ENCODE measurements around the gene ANO4. TPM values are rescaled to one million over a fixed set of nuclear protein-coding genes. Genes with fewer than 3 reads are reported as not detected.

ANO4 gene
- polyA plus RNA-seq, 1 donor = 3.4 TPM

DNA sequence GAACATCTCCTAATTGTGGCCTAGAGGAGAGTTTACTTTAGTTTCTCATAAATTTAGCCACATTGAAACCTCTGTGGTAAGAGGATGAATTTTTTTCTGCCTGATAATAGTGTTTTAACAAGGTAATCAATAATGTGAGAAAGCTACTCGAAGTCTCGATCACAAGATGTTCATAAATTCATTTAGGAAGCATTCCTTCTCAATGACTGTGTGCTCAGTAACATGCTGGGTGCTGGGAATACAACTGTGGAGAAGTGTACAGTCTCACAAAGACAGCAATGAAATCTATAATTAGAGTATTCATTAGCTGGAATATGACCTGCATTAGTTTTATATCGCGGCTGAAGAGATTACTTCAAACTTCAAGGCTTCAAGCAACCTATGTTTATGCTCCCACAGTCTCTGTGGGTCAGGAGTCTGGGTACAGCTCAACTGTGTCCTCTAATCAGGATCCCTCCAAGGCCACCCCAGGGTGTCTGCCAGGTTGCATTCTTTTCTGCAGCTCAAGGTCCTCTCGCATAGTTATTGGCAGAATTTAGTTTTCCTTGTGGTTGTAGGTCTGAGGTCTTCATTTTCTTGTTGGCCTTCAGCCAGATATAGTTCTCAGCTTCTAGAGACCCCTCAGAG, 167.6 kb downstream of the ANO4 start:
- WGBS (ENCODE audit: insufficient coverage, low lambda C conversion rate) = no CpG with 5 or more reads among the region's 5 CpGs
- Histone ChIP-seq H3K27me3 (ENCODE audit: control insufficient read depth, insufficient read depth, low read length) (no peaks in the 10 kb centered on the region), H3K36me3 (ENCODE audit: control insufficient read depth, insufficient read depth, low read length) (no peaks in the 10 kb centered on the region), H3K27ac (ENCODE audit: low read length) (no peak overlapping the region), H3K4me3 (ENCODE audit: low read length) (no peak overlapping the region), H3K4me1 (ENCODE audit: control insufficient read depth, insufficient read depth, low read length) (peaks cover 4% of the 10 kb centered on the region), H3K9me3 (ENCODE audit: control insufficient read depth, low read depth, low read length) (no peaks in the 10 kb centered on the region)
- no peak for DNase-seq

DNA sequence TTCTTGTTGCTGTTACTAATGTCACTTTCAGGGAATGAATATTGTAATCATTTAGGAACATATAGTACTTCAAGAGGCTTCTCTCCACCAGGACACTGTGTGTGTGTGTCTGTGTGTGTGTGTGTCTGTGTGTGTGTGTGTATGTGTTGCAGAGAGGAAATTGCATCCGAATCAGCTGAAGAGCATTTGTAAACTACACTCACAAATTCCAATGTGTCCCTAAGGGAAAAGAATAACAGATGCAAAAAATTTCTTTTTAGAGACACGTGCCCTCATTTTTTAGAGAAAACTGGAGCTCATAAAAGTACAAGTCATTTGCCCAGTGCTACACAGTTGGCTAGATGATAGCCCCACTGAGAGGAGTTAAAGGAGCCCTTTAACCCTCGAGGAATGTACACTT, 168.8 kb downstream of the ANO4 start:
- no peak overlapping the region for H3K27ac ChIP-seq (ENCODE audit: low read length)
- H3K36me3 ChIP-seq (ENCODE audit: control insufficient read depth, insufficient read depth, low read length) = no peaks in the 10 kb centered on the region
- peaks cover 7% of the 10 kb centered on the region for H3K4me1 ChIP-seq (ENCODE audit: control insufficient read depth, insufficient read depth, low read length)
- WGBS (ENCODE audit: insufficient coverage, low lambda C conversion rate) = 83% methylated on average over 1 of the region's 3 CpGs
- no peaks in the 10 kb centered on the region for H3K9me3 ChIP-seq (ENCODE audit: control insufficient read depth, low read depth, low read length)
- no peak overlapping the region for H3K4me3 ChIP-seq (ENCODE audit: low read length)
- no peaks in the 10 kb centered on the region for H3K27me3 ChIP-seq (ENCODE audit: control insufficient read depth, insufficient read depth, low read length)
- DNase-seq = no peak

DNA sequence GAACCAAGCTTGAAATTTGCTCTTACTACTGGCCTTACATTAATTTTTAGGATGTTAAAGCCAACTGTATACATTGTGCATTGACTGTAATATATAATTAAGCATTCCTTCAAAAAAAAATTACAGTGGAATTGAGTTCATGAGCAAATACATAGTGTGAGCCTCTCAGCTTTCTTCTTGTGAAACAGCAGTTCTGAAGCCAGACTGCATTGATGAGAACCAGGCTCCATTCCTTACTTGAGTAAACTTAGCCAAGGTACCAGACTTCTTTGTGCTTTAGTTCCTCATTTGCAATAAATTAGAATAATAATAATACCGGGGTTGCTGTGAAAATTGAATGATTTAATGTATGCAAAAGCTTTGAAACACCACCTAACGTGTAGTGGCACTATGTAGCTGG, 169.5 kb downstream of the ANO4 start:
- H3K27ac ChIP-seq (ENCODE audit: low read length) = no peak overlapping the region
- H3K4me3 ChIP-seq (ENCODE audit: low read length) = no peak overlapping the region
- H3K4me1 ChIP-seq (ENCODE audit: control insufficient read depth, insufficient read depth, low read length) = peaks cover 7% of the 10 kb centered on the region
- H3K27me3 ChIP-seq (ENCODE audit: control insufficient read depth, insufficient read depth, low read length) = no peaks in the 10 kb centered on the region
- no peaks in the 10 kb centered on the region for H3K36me3 ChIP-seq (ENCODE audit: control insufficient read depth, insufficient read depth, low read length)
- DNase-seq = no peak
- H3K9me3 ChIP-seq (ENCODE audit: control insufficient read depth, low read depth, low read length) = no peaks in the 10 kb centered on the region
- no CpG with 5 or more reads among the region's 2 CpGs for WGBS (ENCODE audit: insufficient coverage, low lambda C conversion rate)

DNA sequence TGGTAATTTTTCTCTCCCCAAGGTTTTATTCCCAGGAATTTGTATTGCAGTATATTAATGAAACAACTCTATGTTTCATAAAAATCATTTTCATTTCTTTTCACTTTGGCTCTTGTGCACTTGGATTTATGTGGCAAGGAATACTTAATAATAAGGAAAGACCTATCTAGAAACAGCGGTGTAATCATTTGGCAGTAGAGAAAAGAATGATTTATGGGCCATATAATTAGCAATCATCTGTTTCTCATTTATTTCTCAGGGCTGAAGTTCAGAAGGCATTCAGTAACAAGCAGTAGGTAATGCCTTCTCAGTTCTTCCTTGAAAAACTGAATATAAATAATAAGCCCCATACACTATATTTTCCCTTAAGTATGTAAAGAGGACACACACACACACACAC, 172.6 kb downstream of the ANO4 start:
- peak; percentile 31 to 74 for DNase-seq
- no CpG with 5 or more reads among the region's 1 CpG for WGBS (ENCODE audit: insufficient coverage, low lambda C conversion rate)
- no peaks in the 10 kb centered on the region for H3K9me3 ChIP-seq (ENCODE audit: control insufficient read depth, low read depth, low read length)

DNA sequence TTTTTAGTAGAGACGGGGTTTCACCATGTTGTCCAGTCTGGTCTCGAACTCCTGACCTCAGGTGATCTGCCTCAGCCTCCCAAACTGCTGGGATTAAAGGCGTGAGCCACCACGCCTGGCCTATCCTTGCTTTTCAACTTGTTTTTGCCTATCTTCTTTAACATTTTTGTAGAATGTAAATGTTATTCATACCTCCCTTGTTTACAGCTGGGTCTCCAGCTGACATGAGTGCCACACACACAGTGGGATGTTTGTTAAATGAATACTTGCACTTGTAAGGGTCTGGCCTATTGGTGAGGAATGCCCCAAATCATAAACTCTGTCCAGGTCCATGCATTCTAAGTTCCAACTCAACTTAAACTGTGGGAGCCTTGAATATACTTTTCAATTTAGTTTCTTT, 176.3 kb downstream of the ANO4 start:
- no peaks in the 10 kb centered on the region for H3K27me3 ChIP-seq (ENCODE audit: control insufficient read depth, insufficient read depth, low read length)
- no CpG with 5 or more reads among the region's 4 CpGs for WGBS (ENCODE audit: insufficient coverage, low lambda C conversion rate)
- H3K36me3 ChIP-seq (ENCODE audit: control insufficient read depth, insufficient read depth, low read length) = no peaks in the 10 kb centered on the region
- H3K4me3 ChIP-seq (ENCODE audit: low read length) = no peak overlapping the region
- DNase-seq = no peak
- H3K4me1 ChIP-seq (ENCODE audit: control insufficient read depth, insufficient read depth, low read length) = peaks cover 2% of the 10 kb centered on the region
- H3K27ac ChIP-seq (ENCODE audit: low read length) = no peak overlapping the region
- H3K9me3 ChIP-seq (ENCODE audit: control insufficient read depth, low read depth, low read length) = no peaks in the 10 kb centered on the region

More for the DNA sequence above, 172.6 kb downstream of the ANO4 start:
- Histone ChIP-seq H3K27me3 (ENCODE audit: control insufficient read depth, insufficient read depth, low read length) (no peaks in the 10 kb centered on the region), H3K36me3 (ENCODE audit: control insufficient read depth, insufficient read depth, low read length) (no peaks in the 10 kb centered on the region), H3K4me3 (ENCODE audit: low read length) (no peak overlapping the region), H3K27ac (ENCODE audit: low read length) (peak overlapping the region; percentile 10), H3K4me1 (ENCODE audit: control insufficient read depth, insufficient read depth, low read length) (peaks cover 2% of the 10 kb centered on the region)

DNA sequence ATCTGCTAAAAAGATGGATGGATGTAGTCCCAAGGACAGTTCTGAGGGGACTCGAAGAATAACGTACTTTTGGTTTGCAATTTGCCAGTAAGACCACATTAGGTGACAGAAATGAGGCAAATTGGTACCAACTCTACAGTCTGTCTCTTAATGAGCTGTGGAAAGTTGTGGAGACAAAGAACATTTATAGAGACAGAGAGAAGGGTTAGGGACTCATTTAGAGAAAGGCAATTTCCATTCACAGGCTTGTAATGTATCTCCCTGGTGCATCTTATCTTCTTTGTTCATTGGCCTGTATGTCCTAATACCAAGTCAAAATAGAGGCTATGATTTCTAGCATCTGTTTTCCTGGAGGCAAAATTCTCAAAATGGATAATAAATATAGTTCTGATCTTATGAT, 177.5 kb downstream of the ANO4 start:
- Histone ChIP-seq H3K27ac (ENCODE audit: low read length) (no peak overlapping the region), H3K4me1 (ENCODE audit: control insufficient read depth, insufficient read depth, low read length) (peaks cover 2% of the 10 kb centered on the region), H3K27me3 (ENCODE audit: control insufficient read depth, insufficient read depth, low read length) (no peaks in the 10 kb centered on the region), H3K9me3 (ENCODE audit: control insufficient read depth, low read depth, low read length) (no peaks in the 10 kb centered on the region), H3K4me3 (ENCODE audit: low read length) (no peak overlapping the region), H3K36me3 (ENCODE audit: control insufficient read depth, insufficient read depth, low read length) (no peaks in the 10 kb centered on the region)
- WGBS (ENCODE audit: insufficient coverage, low lambda C conversion rate) = no CpG with 5 or more reads among the region's 2 CpGs
- no peak for DNase-seq

DNA sequence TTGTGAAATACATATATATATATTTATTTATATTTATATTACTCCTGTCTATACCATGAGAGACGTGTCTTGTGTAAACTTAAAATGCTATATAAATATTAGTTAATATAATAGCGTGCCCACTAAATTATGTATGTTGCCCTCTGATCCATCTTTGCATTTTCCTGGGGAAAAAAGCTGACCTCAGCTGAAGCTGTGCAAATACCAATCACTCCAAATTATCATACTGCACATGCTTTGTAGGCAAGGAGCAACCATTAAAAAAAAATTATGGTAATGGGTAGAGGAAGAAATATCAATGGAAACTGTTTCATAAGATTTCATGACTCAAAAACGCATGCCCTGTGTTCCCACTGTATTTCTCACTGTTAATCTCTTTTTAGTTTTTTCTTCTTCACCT, 179.8 kb downstream of the ANO4 start:
- Histone ChIP-seq H3K4me1 (ENCODE audit: control insufficient read depth, insufficient read depth, low read length) (no peaks in the 10 kb centered on the region), H3K27me3 (ENCODE audit: control insufficient read depth, insufficient read depth, low read length) (peaks cover 3% of the 10 kb centered on the region), H3K4me3 (ENCODE audit: low read length) (no peak overlapping the region), H3K9me3 (ENCODE audit: control insufficient read depth, low read depth, low read length) (no peaks in the 10 kb centered on the region), H3K27ac (ENCODE audit: low read length) (no peak overlapping the region), H3K36me3 (ENCODE audit: control insufficient read depth, insufficient read depth, low read length) (no peaks in the 10 kb centered on the region)
- WGBS (ENCODE audit: insufficient coverage, low lambda C conversion rate) = 71% methylated on average over 2 of the region's 3 CpGs
- no peak for DNase-seq

DNA sequence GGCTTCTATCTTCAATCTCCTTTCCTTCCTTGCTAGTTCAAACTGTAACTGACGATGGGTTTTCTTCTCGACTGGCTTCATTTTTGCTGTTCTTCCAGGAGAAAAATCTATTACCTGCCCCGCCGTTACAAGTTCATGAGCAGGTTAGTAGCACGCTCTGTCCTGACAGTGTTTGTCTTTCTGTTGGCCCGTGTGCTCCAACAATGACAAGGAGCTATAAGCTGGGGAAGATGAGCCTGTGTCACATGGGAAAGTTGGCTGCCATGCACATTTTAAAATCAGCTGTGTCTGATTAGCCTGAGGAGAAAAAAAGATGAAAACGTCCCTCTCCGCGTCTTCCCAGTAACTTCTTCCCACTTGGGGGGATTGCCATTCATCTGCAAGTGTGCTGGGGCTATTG, 180.2 kb downstream of the ANO4 start:
- peaks cover 3% of the 10 kb centered on the region for H3K27me3 ChIP-seq (ENCODE audit: control insufficient read depth, insufficient read depth, low read length)
- H3K27ac ChIP-seq (ENCODE audit: low read length) = no peak overlapping the region
- DNase-seq = no peak
- H3K4me1 ChIP-seq (ENCODE audit: control insufficient read depth, insufficient read depth, low read length) = no peaks in the 10 kb centered on the region
- no peaks in the 10 kb centered on the region for H3K36me3 ChIP-seq (ENCODE audit: control insufficient read depth, insufficient read depth, low read length)
- no peak overlapping the region for H3K4me3 ChIP-seq (ENCODE audit: low read length)
- no peaks in the 10 kb centered on the region for H3K9me3 ChIP-seq (ENCODE audit: control insufficient read depth, low read depth, low read length)
- 94% methylated on average over 2 of the region's 9 CpGs for WGBS (ENCODE audit: insufficient coverage, low lambda C conversion rate)

DNA sequence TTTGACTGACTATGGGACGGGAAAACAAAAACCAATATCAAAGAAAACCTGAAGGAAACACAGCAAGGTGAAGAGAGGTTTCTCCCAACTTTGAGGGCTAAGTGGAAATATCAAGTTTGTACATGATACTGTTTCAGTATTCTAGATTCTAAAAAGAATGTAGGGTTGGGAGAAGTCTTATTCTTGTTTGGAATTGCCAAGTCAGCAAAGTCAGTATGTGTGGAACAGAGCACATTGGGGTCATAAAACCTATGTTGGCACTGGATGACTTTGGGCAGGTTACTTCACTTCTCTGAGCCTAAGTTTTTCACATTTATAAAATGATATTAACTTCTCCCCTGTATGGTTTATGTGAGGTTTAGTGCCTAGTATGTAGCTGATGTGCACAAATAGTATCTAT, 182.2 kb downstream of the ANO4 start:
- Histone ChIP-seq H3K9me3 (ENCODE audit: control insufficient read depth, low read depth, low read length) (no peaks in the 10 kb centered on the region), H3K36me3 (ENCODE audit: control insufficient read depth, insufficient read depth, low read length) (no peaks in the 10 kb centered on the region), H3K4me1 (ENCODE audit: control insufficient read depth, insufficient read depth, low read length) (no peaks in the 10 kb centered on the region), H3K27me3 (ENCODE audit: control insufficient read depth, insufficient read depth, low read length) (peaks cover 3% of the 10 kb centered on the region), H3K4me3 (ENCODE audit: low read length) (no peak overlapping the region), H3K27ac (ENCODE audit: low read length) (no peak overlapping the region)
- WGBS (ENCODE audit: insufficient coverage, low lambda C conversion rate) = 89% methylated on average over 1 of the region's 1 CpG
- DNase-seq = no peak

DNA sequence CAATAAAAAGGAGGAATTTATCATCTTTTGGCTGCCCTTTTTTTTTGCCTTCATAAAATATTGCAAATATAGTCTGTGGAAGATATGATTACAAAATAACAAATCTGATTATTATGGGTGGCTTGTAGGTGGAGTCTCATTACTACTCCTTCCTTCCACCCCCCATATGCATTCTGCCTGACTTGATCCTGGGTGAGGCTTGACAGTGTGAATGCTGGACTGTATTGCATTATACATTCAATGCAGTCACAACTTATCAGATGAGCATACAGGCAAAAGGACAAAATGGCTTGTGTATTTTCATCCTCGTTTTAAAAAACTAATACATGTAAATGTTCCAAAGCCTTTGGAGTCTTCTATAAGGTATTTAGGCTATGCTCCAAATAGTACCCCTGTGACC, 186.3 kb downstream of the ANO4 start:
- H3K27me3 ChIP-seq (ENCODE audit: control insufficient read depth, insufficient read depth, low read length) = peaks cover 3% of the 10 kb centered on the region
- H3K36me3 ChIP-seq (ENCODE audit: control insufficient read depth, insufficient read depth, low read length) = no peaks in the 10 kb centered on the region
- H3K4me3 ChIP-seq (ENCODE audit: low read length) = no peak overlapping the region
- H3K4me1 ChIP-seq (ENCODE audit: control insufficient read depth, insufficient read depth, low read length) = no peaks in the 10 kb centered on the region
- DNase-seq = no peak
- H3K9me3 ChIP-seq (ENCODE audit: control insufficient read depth, low read depth, low read length) = no peaks in the 10 kb centered on the region
- WGBS (ENCODE audit: insufficient coverage, low lambda C conversion rate) = no CpG with 5 or more reads among the region's 1 CpG
- H3K27ac ChIP-seq (ENCODE audit: low read length) = no peak overlapping the region

DNA sequence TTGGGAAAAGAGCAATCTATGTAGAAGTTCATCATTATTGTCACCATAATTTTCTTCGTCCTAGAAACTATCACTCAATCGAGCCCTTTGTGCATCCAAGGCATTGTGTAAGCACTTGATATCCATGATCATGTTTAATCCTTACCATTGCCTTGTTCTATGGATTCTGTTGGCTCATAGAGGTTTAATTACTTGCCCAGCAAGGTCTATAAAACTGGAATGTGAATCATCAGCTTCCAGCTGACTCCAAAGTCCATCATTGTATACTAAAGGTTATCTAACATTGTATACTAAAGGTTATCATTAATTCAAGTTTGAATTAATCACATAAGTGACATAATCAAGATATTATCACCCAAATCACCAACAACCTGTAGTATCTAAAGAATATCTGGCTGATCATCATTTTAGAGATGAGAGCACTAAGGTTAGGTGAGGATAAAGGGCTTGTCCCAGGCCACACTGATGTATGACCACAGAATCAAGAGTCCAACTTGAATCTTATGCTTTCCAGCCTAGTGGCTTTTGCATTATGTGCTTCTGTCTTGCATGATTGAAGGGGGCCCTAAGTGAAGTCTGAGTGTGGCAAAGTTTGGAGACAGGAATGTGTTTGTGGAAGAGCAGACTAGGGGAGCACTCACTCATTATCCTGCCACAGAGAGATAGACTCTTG, 188.1 kb downstream of the ANO4 start:
- H3K27ac ChIP-seq (ENCODE audit: low read length) = no peak overlapping the region

More for the DNA sequence above, 188.1 kb downstream of the ANO4 start:
- 40% methylated on average over 1 of the region's 2 CpGs for WGBS (ENCODE audit: insufficient coverage, low lambda C conversion rate)
- Histone ChIP-seq H3K27me3 (ENCODE audit: control insufficient read depth, insufficient read depth, low read length) (peaks cover 3% of the 10 kb centered on the region), H3K4me3 (ENCODE audit: low read length) (no peak overlapping the region), H3K36me3 (ENCODE audit: control insufficient read depth, insufficient read depth, low read length) (no peaks in the 10 kb centered on the region), H3K9me3 (ENCODE audit: control insufficient read depth, low read depth, low read length) (no peaks in the 10 kb centered on the region), H3K4me1 (ENCODE audit: control insufficient read depth, insufficient read depth, low read length) (no peaks in the 10 kb centered on the region)
- peak in 1 of 2 donors; percentile 42 for DNase-seq

Measured in large intestine (tissue), 3 donors.